HG03521 (cell line): ENCODE data around the gene TEAD2.

Source experiments
- ATAC-seq: cut with Tn5 transposase; IDR thresholded peaks from one replicate; pipeline ENCODE4 v1.9.1; 2021; ENCODE audit warnings: mild to moderate bottlenecking, moderate library complexity; ENCODE audit not compliant: unreplicated experiment

Gene TEAD2

DNA sequence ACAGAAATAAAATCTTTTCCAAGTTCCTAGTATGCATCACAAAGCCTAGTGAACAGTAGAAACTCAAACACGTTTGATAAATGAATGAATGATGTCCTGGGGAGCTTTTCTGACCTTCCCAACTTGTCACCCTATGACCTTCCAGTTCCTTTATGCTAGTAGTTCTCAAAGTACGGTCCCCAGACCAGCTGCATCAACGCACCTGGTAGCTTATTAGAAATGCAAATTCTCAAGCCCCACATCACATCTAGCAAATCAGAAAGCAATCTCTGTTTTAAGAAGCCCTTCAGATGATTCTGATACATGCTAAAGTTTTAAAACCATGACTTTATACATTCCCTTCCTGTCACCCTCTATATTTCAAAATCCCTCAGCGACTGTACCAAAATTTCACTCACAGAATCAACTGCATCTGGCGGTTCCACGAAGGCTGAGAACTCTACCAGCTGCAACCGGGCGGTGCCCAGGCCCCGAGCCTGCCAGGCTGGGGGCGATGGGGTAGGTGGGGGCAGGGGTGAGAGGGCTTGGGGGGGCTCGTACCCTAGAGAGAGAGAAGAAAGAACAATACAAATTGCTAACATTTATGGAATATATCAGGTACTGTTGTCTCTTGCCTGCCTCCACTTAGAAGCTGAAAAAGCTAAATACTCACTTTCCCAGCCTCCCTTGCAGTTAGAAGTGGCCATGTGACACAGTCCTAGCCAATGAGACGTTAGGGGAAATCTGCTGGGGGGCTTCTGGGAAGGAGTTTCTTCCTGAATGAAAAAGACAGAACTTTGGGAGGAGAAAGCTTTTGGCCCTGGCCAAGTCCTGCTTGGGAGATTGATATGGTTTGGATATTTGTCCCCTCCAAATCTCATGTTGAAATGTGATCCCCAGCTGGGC is 13.7 kb downstream of the TEAD2 start:
- ATAC-seq, result no peak

DNA sequence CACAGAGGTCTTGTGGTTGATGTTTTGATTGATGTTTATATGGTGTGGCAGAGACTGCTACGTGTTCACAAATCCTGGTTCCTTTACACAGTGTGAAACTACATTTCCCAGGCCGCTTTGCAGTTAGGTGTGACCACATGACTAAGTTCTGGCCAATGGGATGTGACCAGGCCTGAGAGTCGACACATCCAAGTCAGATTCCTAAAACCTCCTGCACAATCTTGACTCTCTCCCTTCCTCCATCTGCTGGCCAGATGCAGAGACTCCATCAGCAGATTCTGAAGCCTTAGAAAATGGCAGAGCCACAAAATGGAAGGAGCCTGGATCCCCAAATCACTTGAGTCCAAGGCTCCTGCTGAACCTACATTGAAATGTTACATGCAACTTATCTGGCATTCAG is 14.4 kb downstream of the TEAD2 start:
- no peak for ATAC-seq

DNA sequence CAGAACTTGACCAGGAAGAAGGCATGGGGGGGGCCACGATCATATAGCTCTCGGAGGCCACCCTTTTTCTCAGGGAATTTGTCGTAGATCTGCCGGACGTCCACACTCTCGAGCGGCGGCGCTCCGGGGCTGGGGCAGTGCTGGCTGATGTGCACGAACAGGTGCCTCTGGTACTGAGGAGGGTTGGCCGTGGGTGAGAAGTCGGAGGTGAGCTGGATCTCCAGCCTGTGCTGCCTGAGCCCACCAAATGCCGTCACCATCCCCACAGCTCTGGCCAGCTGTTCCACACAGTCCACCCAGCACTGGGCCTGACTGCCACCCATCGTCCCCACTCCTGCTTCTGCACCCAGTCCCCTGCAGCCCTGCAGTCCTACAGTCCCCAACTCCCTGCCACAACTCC is 15.0 kb downstream of the TEAD2 start:
- ATAC-seq, result no peak

DNA sequence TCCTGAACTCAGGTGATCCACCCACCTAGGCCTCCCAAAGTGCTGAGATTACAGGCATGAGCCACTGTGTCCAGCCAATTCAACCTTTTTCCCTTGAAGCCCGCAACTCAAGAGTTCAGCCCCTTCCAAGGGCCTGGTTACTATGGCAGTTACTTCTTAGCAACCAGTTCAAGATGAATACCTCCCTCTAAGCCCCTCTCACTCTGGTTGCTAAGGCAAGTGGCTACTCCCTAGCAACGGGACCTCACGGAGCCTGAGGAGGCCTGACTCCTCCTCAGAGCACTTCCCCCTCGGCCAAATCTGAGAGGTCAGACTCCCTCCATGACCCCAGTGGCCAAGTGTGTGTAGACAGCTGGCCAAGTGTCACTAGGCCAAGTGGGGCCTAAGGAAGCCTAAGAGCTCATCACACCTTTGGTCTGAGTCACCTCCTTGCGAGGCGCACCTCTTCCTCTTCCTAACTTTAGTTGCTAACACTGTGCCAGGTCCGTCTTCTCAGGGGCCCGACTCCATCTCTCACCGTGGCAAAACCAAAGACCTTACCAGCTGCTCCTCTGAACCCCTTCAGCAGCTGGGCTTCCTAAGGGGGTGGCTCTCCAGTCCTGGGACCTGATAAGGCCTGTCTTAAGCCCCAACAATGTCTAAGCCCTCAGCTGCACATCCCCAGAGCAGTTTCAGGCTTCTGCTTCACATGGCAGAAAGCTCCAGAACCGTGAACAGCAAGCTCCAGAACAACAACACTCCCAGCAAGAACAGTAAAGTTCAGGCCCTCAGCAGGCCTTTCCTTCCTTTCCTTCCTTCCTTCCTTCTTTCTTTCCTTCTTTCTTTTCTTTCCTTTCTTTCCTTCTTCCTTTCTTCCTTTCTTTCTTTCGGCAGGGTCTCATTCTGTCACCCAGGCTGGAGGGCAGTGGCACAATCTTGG is 17.5 kb downstream of the TEAD2 start:
- ATAC-seq, result no peak

DNA sequence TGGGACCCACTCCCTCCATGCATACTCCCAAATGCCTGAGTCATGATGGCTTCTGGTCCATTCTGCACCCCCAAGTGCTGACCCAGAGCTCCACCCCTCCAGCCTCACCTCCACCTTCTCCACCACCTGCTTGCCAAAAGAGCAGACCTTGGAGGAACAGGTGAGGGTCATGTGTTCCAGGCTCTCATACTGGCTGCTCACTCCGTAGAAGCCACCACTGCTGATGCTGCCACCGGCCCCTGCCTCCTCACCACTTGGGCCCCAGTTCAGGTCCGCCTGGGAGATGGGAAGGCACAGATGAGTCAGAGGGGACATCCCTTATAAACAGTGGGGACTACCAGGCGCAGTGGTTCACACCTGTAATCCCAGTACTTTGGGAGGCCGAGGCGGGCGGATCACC is 19.1 kb downstream of the TEAD2 start:
- ATAC-seq, result no peak

DNA sequence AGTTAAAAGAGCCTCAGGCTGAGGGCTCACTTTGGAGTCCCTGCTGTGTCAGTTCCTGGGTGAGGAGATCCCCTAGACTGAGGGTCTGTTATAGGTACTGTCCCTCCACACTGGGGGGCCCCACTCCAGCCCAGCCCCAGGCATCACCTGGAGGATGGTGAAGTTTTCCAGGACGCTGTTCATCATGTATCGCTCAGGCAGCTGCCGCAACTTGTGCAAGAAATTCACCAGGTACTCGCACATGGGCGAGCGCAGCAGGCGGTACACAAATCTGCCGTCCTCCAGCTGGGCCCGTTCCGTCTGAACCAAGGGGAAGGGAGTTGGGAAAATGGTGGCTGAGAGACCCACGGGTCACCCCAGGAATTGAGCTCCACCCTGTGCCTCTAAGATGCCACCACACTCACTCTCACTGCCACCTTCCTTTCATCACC is 19.9 kb downstream of the TEAD2 start:
- ATAC-seq, result no peak

DNA sequence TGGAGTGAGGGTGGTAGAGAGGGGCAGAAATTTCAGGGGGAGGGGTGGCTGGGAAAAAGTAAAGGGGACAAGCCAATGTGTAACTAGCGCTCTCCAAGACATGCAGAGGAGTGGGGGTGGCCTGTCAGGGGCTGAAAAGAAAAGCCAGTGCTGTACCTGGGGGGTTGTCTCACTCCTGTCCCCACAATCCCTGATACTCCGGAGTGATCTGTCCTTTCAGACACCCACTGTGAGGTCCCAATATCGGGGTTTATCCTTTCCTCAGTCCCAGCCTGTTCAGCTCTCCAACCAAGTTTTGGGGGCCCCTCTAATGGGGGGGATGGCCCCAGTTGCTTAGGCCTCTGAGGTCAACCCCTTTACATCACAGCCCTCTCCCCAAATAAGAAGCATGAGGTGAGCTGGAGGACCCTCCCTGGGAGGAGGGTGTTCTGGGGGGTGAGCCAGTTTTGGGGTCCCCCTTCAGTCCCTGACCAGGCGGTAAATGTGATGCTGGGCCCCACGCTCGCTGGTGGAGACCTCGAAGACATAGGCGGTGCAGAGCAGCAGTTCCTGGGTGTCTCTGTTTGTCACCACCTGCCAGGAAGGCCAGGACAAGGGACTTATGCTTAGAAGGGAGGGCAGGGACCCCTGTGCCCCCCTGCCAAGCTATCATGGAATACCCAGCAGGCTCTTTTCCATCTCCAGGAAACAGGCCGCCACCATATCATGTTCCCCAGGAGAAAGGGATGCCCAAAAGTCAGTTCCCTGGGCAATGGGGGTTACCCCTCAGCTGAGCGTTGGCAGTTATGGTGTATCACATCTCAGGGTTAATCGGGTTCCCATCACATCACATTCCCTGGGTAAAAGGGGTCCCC is 21.1 kb downstream of the TEAD2 start:
- no peak for ATAC-seq

DNA sequence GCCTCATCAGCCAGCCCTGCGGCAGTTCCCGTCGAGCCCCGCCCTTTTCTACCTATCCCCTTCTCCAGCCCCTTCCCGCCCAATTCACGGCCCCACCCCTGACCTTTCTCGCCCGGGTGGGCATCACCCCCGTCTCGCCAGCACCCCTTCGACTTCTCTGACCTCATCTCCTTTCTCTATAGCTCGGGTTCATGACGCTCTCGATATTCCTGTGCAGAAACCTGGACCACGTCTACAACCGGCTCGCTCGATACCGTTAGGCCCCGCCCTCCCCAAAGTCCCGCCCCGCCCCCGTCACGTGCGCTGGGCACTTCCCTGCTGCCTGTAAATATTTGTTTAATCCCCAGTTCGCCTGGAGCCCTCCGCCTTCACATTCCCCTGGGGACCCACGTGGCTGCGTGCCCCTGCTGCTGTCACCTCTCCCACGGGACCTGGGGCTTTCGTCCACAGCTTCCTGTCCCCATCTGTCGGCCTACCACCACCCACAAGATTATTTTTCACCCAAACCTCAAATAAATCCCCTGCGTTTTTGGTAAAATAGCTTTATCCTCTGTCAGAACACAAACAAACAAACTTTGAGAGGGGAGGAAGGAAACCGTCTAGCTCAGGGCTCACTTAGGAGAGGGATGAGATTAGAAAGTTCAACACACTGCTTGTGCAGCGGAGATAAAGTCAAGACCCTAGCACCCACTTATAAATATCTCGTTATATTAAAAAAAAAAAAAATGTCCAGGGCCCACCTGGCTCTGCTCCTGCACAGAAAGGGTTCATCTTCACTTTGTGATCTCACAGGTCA is 21.9 kb downstream of the TEAD2 start:
- ATAC-seq, result peak; percentile 53

DNA sequence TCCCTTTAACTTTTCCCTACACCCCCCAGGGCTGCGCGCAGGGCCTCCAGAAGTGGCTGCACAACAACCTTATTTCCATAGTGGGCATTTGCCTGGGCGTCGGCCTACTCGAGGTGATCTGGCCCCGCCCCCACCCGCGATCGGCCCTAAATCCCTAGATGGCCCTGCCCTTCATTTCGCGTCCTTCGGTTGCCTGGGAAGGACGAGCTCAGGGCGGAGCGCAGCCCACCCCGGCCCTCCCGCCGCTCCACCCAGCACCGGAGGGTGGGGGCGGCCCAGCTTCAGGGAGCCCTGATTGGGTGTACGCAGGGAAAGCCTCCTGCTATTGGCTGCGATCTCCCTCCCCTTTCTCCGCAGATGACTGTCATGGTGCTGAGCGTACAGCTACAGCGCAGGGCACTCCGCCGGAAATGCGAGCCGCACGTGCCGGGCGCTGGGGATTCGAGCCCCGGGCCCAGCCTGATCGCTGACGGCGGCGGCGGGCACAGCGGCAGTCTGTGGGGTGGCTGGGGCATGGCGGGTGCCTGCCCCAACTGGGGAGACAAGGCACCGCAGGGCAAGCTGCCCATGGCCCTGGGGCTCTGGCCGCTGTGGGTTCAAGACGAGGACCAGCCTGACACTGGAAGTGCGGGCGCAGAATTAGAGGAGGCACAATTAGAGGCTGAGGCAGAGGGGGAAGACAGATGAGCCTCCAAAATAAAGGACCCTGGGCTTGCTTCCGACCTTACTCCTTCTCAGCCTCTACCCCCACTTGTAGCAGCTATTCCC is 22.7 kb downstream of the TEAD2 start:
- ATAC-seq, result no peak

DNA sequence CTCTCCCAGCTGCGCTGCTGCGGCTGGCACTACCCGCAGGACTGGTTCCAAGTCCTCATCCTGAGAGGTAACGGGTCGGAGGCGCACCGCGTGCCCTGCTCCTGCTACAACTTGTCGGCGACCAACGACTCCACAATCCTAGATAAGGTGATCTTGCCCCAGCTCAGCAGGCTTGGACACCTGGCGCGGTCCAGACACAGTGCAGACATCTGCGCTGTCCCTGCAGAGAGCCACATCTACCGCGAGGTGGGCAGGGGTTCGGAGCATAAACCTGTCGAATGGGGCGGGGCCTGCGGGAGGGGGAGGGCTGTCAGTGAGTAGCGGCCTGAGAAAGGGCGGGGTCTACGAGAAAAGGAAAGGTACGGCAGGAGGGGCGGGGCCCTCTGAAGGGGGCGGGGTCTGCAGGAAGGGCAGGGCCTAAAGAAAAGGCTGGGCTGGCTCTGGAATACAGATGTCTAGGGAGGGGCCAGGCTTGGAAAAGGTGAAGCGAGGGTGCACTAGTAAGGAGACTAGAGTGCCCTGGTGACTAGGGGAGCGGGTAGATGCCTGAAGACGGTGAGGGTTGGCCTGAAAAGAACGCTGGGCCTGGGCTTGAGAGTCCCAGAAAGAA is 23.4 kb downstream of the TEAD2 start:
- no peak for ATAC-seq

DNA sequence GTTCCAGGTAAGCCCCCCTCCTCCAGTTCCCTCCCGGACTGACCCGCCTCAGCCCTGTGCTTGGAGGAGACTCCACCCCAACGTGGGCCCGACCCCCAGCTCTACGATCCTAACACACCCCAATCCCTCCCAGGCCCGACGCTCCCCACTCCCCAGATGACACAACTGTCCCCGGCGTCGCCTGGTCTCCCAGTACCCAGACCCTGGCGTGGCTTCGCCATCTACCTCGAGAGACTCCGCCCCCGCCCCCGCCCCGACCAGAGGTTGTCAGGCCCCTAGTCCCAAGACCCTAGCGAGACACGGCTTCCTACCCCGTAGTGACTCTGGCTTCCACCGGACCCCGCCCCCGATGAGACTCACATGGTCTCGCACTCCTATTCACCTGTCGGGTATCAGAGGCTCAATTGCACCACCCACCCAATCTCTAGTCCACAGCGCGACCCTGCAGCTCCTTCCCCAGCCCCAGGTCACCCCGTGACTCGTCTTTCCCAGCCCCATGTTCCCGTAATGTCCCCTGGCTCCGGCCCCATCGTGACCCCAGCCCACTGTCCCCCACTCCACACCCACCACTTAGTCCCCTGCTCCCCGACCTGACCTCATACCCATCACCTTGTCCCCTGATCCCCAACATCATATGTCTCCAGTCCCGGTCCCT is 24.1 kb downstream of the TEAD2 start:
- ATAC-seq, result no peak

DNA sequence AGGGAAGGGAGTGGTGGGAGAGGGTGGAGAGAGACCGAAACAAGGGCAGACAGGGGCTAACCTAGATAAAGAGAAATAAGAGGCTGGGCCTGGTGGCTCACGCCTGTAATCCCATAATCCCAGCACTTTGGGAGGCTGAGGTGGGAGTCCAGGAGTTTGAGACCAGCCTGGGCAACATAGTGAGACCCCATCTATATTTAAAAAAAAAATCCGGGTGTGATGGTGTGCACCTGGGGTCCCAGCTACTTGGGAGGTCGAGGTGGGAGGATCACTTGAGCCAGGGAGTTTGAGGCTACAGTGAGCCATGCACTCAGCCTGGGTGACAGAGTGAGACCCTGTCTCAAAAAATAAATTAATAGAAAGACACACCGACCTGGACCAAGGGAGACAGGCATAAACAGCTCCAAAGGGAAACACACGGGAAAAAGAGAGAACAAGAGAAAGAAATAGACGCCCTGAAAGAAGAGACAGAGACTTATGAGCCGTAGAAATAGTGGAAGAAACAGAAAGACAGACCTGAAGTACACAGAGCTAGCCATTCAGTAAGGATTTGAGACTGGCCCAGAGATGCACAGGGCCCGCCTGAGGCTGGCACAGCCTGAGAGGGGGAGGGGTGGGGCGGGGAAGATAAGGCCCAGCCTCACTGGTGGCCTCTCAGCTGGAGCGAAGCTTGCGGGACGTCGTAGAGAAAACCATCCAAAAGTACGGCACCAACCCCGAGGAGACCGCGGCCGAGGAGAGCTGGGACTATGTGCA is 24.8 kb downstream of the TEAD2 start:
- ATAC-seq, result no peak

DNA sequence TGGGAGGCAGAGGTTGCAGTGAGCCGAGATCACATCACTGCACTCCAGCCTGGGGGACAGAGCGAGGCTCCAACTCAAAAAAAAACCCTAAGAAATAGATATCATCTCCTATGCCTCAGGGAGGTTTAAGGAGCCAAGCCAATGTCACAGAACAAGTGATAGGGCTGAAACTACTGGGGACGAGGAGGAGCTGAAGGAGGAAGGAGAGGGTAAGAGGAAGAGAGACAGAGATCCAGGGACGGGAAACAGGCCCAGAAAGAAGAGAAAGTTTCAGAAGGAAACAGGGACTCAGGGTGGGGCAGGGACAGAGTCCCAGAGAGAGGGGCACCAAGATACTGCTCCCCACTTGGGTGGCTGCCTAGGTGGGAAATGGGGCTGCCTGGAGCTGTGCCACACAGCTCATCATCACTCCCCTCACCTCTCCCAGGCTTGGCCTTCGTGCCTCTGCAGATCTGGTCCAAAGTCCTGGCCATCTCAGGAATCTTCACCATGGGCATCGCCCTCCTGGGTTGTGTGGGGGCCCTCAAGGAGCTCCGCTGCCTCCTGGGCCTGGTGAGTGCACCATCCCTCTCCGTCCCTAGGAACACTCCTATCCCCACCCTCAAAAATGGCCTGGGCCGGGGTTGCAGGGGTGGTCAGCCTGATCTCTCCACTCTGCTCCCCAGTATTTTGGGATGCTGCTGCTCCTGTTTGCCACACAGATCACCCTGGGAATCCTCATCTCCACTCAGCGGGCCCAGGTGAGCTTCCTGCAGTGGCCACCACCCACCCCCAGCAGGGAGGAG is 25.5 kb downstream of the TEAD2 start:
- ATAC-seq, result no peak

DNA sequence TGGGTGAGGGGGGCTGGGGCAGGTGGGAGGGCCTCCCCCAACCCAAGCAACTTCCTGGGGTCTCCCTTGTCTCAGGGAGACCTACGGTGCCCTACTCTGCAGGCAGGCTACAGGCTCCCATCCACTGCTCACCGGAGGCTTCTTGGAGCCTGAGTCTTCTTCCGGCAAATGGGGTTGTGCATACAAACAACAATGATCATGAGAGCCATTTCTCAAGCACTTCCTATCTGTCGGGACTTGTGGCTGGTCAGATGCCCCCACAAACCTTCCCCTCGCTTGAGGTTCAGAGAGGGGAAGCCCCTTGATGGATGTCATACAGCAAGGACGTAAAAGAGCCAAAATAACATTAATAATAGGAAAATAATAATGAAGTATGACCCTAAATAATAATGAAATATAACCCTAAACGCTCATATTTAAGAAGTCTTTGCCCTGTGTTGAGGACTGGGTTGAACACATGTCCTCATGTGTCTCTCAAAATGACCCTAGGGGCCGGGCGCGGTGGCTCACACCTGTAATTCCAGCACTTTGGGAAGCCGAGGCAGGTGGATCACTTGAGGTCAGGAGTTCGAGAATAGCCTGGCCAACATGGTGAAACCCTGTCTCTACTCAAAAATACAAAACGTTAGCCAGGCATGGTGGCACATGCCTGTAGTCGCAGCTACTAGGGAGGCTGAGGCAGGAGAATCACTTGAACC is 26.3 kb downstream of the TEAD2 start:
- ATAC-seq, result no peak

DNA sequence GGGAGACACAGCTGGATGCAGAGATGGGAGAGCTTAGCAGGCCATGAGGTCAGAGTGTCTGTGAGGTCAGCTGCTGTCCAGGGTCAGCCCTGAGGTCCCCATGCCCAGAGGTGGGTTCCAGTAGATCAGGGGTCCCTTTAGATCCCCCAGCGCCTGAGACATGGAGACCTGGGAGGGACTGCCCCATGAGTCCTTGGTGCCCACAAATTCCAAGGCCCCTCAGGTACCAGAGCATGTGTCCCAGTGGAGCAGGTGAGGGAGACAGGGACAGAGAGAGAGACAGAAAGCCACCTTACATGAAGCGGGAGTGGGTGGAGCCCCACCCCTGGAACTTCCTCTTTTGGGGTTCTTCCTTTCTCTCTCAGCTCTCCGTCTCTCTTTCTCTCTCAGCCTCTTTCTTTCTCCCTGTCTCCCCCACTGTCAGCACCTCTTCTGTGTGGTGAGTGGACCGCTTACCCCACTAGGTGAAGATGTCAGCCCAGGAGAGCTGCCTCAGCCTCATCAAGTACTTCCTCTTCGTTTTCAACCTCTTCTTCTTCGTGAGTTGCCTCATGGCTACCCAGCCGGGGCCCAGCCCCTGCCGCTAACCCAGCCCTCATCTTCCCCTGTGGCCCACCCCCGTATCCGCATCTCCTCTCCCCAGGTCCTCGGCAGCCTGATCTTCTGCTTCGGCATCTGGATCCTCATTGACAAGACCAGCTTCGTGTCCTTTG is 27.0 kb downstream of the TEAD2 start, which contains the start of gene CD37:
Gene CD37 (plus strand): TSS at position 336 of the 713 bp plus-strand sequence. CDS start 135 bp downstream, at position 471.
- ATAC-seq, result no peak
